ENCODE measurements around the gene SLC4A11. TPM values are rescaled to one million over a fixed set of nuclear protein-coding genes. Genes with fewer than 3 reads are reported as not detected.

SLC4A11 gene
- total and polyA plus RNA-seq, 2 donors (not counting 1 experiment from before 2014, with no cell fraction given) = 0.56 to 1.7 TPM

DNA sequence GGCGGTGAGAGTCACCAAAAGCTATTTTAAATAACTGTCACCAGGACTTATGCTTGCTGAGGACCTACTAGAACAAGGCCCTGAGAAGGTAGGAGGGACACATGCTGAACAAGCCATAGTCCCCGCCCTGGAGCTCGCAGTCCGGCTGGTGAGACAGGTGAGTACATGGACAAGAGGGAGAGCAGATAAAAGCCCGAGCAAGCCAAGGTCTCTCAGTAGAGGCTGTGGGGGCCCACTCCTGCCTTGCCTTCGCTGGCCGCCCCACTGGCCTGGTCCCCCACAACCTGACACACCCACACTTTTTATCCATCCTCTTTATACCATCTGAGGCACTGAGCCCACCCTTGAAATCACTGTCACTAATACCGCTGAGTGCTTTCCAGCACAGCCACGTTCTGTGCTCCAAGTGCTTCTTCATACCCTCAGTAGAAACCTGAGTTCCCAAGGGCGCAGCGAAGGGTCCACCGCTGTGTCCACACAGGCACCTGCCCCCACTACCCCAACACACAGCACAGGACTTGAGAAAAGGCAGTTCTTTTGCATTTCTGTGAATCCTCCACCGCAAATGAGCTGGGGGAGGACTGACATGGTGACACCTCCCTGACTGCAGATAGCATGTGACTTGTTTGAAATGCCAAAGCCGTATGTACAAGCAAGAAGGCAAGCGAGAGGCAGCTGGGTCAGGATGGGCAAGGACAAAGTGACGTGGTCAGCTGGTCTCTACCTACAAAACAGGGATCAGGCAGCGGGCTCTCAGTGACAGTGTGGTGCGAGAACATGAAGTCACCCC, 46.6 kb downstream of the SLC4A11 start:
- no peak overlapping the region for H2AFZ ChIP-seq (ENCODE audit: low read length)
- no peaks in the 10 kb centered on the region for H3K27me3 ChIP-seq (ENCODE audit: control insufficient read depth, insufficient read depth, low read length)
- no peak overlapping the region for H3K27ac ChIP-seq (ENCODE audit: insufficient read depth, low read length)
- H3K36me3 ChIP-seq (ENCODE audit: control insufficient read depth, insufficient read depth, low read length) = peaks cover 29% of the 10 kb centered on the region
- no peak for DNase-seq (ENCODE audit: low read depth in 2 of 2)
- H4K20me1 ChIP-seq (ENCODE audit: control insufficient read depth, extremely low read depth, insufficient read depth, low read length) = no peaks in the 10 kb centered on the region
- no peak for TF ChIP-seq EZH2 (IDR thresholded peaks at IDR 0.05; ENCODE audit: low read length, missing control alignments)
- TF ChIP-seq, protein P1, sequence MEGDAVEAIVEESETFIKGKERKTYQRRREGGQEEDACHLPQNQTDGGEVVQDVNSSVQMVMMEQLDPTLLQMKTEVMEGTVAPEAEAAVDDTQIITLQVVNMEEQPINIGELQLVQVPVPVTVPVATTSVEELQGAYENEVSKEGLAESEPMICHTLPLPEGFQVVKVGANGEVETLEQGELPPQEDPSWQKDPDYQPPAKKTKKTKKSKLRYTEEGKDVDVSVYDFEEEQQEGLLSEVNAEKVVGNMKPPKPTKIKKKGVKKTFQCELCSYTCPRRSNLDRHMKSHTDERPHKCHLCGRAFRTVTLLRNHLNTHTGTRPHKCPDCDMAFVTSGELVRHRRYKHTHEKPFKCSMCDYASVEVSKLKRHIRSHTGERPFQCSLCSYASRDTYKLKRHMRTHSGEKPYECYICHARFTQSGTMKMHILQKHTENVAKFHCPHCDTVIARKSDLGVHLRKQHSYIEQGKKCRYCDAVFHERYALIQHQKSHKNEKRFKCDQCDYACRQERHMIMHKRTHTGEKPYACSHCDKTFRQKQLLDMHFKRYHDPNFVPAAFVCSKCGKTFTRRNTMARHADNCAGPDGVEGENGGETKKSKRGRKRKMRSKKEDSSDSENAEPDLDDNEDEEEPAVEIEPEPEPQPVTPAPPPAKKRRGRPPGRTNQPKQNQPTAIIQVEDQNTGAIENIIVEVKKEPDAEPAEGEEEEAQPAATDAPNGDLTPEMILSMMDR (conservative IDR thresholded peaks at IDR 0.05 in 1 of 2, IDR thresholded peaks at IDR 0.05 in 1 of 2; ENCODE audit: low read depth in 1 of 2, low read length in 2 of 2) = no peak
- H3K4me2 ChIP-seq (ENCODE audit: extremely low read depth, insufficient read depth, low read length) = no peak overlapping the region
- no peaks in the 10 kb centered on the region for H3K4me1 ChIP-seq (ENCODE audit: control insufficient read depth, extremely low read depth, insufficient read depth, low read length)
- H3K4me3 ChIP-seq (replicated peaks in 1 of 4; ENCODE audit: control extremely low read depth in 1 of 4, insufficient read depth in 1 of 4, low read depth in 3 of 4, low read length in 4 of 4) = no peak overlapping the region
- H3K79me2 ChIP-seq (ENCODE audit: control insufficient read depth, insufficient read depth, low read length) = no peaks in the 10 kb centered on the region
- H3K9ac ChIP-seq (ENCODE audit: insufficient read depth, low read length) = no peak overlapping the region
- H3K9me3 ChIP-seq (ENCODE audit: control insufficient read depth, insufficient read depth, low read depth, low read length) = no peaks in the 10 kb centered on the region

DNA sequence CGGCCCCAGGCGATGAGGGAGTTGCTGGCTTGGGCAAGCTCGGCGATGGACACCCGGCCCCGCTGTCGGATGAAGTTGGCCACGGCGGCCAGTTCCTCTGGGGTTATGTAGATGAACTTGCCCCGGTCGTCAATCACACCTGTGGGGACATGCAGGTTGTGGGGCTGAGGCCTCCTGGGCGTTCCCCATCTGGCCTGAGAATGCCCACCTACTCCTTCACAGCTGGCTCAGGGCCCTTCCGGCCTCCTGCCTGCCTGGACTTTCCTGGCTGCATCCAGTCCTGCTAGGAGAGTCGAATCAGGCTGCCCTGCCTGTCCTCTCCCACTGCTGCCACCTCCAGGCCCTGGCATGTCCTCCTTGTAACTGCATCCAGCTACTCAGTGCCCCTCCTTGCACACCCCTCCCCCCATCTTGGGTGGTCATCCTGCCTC, 48.3 kb downstream of the SLC4A11 start:
- Histone ChIP-seq H4K20me1 (ENCODE audit: control insufficient read depth, extremely low read depth, insufficient read depth, low read length) (no peaks in the 10 kb centered on the region), H3K9me3 (ENCODE audit: control insufficient read depth, insufficient read depth, low read depth, low read length) (no peaks in the 10 kb centered on the region), H3K36me3 (ENCODE audit: control insufficient read depth, insufficient read depth, low read length) (peaks cover 26% of the 10 kb centered on the region), H3K4me3 (replicated peaks in 1 of 4; ENCODE audit: control extremely low read depth in 1 of 4, insufficient read depth in 1 of 4, low read depth in 3 of 4, low read length in 4 of 4) (no peak overlapping the region), H3K27me3 (ENCODE audit: control insufficient read depth, insufficient read depth, low read length) (no peaks in the 10 kb centered on the region), H3K9ac (ENCODE audit: insufficient read depth, low read length) (no peak overlapping the region), H3K27ac (ENCODE audit: insufficient read depth, low read length) (no peak overlapping the region), H3K79me2 (ENCODE audit: control insufficient read depth, insufficient read depth, low read length) (no peaks in the 10 kb centered on the region), H3K4me2 (ENCODE audit: extremely low read depth, insufficient read depth, low read length) (no peak overlapping the region), H2AFZ (ENCODE audit: low read length) (no peak overlapping the region), H3K4me1 (ENCODE audit: control insufficient read depth, extremely low read depth, insufficient read depth, low read length) (no peaks in the 10 kb centered on the region)
- DNase-seq (ENCODE audit: low read depth in 2 of 2) = no peak
- no peak for TF ChIP-seq EZH2 (IDR thresholded peaks at IDR 0.05; ENCODE audit: low read length, missing control alignments)
- TF ChIP-seq, protein P1 (conservative IDR thresholded peaks at IDR 0.05 in 1 of 2, IDR thresholded peaks at IDR 0.05 in 1 of 2; ENCODE audit: low read depth in 1 of 2, low read length in 2 of 2) = no peak

DNA sequence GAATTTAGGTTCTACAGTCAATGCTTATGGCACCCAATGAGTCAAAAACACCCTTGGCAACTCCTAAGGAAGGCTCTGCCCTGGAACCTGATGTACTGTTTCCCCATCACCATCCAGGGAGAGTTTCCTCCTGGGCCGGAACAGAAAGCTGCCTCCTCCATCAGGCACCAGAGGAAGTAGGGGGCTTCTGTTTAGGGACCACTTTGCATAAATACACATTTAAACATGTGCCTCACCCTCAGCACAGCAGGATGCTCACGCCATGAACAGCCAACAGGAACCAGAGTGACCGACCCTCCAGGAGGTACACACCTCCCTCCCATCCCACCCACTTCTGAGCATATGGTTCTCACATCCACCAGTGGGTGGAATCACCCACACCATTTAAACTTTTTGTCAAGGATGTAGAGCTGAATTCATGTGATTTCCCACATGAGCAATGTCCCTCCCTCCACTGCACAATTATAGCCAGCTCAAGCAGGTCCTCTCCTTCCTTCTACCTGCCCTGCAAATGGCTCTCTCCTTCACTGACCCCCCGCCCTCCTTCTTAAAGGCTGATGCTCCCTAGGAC, 49.3 kb downstream of the SLC4A11 start:
- Histone ChIP-seq H3K4me3 (replicated peaks in 1 of 4; ENCODE audit: control extremely low read depth in 1 of 4, insufficient read depth in 1 of 4, low read depth in 3 of 4, low read length in 4 of 4) (no peak overlapping the region), H4K20me1 (ENCODE audit: control insufficient read depth, extremely low read depth, insufficient read depth, low read length) (no peaks in the 10 kb centered on the region), H3K9me3 (ENCODE audit: control insufficient read depth, insufficient read depth, low read depth, low read length) (no peaks in the 10 kb centered on the region), H3K4me2 (ENCODE audit: extremely low read depth, insufficient read depth, low read length) (no peak overlapping the region), H3K27ac (ENCODE audit: insufficient read depth, low read length) (no peak overlapping the region), H3K27me3 (ENCODE audit: control insufficient read depth, insufficient read depth, low read length) (no peaks in the 10 kb centered on the region), H3K9ac (ENCODE audit: insufficient read depth, low read length) (no peak overlapping the region), H3K4me1 (ENCODE audit: control insufficient read depth, extremely low read depth, insufficient read depth, low read length) (no peaks in the 10 kb centered on the region), H3K36me3 (ENCODE audit: control insufficient read depth, insufficient read depth, low read length) (peaks cover 22% of the 10 kb centered on the region), H2AFZ (ENCODE audit: low read length) (no peak overlapping the region), H3K79me2 (ENCODE audit: control insufficient read depth, insufficient read depth, low read length) (no peaks in the 10 kb centered on the region)
- no peak for TF ChIP-seq EZH2 (IDR thresholded peaks at IDR 0.05; ENCODE audit: low read length, missing control alignments)
- TF ChIP-seq, protein P1 (conservative IDR thresholded peaks at IDR 0.05 in 1 of 2, IDR thresholded peaks at IDR 0.05 in 1 of 2; ENCODE audit: low read depth in 1 of 2, low read length in 2 of 2) = no peak
- DNase-seq (ENCODE audit: low read depth in 2 of 2) = no peak

Measured in fibroblast of lung (primary cell).